ENCODE measurements around the gene NUMA1.

DNA sequence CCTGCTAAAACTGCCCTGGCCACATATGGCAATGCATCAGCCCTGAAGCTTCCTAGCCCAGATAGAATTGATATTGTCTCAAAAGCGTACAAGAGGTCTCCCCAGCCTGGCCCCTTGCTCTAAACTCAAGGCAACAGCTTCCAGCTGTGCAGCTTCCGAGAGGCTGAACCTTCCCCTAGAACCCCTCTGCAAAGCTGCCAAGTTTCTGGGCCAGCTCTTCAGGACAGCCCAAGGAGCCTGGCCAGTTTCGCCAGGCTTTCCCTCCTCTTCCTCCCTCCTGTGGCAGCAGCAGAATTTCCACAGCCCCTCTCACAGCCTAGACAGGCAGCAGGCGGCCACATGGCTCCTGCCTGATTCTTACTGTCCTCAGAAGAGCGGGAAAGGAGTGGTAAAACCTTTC, 34.5 kb downstream of the NUMA1 start:
- TF ChIP-seq, protein P1, sequence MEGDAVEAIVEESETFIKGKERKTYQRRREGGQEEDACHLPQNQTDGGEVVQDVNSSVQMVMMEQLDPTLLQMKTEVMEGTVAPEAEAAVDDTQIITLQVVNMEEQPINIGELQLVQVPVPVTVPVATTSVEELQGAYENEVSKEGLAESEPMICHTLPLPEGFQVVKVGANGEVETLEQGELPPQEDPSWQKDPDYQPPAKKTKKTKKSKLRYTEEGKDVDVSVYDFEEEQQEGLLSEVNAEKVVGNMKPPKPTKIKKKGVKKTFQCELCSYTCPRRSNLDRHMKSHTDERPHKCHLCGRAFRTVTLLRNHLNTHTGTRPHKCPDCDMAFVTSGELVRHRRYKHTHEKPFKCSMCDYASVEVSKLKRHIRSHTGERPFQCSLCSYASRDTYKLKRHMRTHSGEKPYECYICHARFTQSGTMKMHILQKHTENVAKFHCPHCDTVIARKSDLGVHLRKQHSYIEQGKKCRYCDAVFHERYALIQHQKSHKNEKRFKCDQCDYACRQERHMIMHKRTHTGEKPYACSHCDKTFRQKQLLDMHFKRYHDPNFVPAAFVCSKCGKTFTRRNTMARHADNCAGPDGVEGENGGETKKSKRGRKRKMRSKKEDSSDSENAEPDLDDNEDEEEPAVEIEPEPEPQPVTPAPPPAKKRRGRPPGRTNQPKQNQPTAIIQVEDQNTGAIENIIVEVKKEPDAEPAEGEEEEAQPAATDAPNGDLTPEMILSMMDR (IDR thresholded peaks at IDR 0.05 in 4 of 5, conservative IDR thresholded peaks at IDR 0.05 in 1 of 5) = no peak
- no peak for TF ChIP-seq POLR2A (IDR thresholded peaks at IDR 0.05)

Measured in gastrocnemius medialis (tissue), 4 donors.